Kidney glomerular epithelial cell (primary cell): ENCODE measurements around the gene NANOGP8.
"Not testable (repeated sequence)": the region's sequence is repeated elsewhere in the genome, so short reads cannot be mapped to it uniquely, and the experiment has no call there.

Experiments used
- DNase-seq: peaks from one replicate; lab custom pipeline; 2025; lab: John Stamatoyannopoulos, UW

Gene NANOGP8

DNA sequence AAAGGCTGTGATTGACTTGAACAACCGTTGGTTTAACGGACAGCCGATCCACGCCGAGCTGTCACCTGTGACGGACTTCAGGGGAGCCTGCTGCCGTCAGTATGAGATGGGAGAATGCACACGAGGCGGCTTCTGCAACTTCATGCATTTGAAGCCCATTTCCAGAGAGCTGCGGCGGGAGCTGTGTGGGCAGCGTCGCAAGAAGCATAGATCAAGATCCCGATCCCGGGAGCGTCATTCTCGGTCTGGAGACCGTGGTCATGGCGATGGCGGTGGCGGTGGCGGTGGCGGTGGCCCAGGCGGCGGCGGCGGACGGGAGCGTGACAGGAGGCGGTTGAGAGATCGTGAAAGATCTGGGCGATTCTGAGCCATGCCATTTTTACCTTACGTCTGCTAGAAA lies 7.8 kb upstream of the NANOGP8 start:
- no peak for DNase-seq

DNA sequence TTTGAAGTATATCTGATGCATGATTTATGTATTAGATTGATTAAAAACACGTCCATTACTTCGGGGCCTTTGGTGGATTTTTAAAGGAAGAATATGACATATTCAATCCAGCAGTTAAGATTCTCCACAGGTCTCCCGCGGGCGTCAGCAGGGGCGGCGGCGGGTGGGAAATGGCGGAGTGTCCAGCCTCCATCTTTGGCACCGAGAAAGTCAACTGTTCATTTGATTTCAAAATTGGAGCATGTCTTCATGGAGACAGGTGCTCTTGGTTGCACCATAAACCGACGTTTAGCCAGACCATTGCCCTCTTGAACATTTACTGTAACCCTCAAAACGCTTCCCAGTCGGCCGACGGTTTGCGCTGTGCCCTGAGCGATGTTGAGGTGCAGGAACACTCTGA lies 7.2 kb upstream of the NANOGP8 start:
- no peak for DNase-seq

DNA sequence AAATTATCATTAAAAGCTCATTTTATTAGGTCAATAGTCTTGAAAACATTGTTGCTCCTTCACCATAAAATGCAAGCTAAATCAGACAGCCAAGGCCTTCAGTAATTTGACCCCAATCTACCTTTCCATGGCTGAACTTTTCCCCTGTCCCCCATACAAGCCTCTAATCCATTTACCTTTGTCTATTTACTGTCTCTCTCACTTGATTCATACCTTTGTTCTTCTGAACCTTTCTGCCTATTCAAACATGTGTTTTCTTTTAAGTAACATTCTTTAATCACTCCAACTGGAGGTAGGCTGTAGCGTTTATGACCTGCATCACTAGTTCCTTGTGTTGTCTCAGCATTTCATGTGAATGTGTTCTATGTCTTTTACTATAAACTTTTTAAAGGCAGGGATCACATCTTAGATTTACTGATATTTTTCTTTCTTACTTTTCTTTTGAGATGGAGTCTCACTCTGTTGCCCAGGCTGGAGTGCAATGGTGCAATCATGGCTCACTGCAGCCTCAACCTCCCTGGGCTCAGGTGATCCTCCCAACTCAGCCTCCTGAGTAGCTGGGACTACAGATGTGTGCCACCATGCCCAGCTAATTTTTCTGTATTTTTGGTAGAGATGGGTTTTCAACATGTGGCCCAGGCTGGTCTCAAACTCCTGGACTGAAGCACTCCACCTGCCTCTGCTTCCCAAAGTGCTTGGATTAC lies 5.2 kb upstream of the NANOGP8 start:
- no peak for DNase-seq

DNA sequence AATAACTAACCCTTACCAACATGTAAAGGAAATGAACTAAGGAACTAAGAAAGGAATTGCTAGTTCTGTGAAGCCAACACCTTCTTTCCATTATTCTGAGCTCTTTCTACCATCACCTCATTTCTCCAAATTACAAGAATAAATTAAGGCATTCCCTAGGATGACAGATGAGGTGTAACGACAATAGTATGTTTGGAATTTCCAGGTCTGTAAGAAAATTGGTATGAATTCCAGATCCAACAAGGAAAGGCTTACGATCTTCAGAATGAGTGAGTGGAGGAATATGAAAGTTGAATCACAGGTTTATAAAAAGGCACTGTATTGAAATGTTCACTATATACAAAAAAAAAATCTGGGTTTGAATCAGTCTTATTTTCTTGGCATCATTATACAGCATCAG lies 4.5 kb upstream of the NANOGP8 start:
- no peak for DNase-seq

DNA sequence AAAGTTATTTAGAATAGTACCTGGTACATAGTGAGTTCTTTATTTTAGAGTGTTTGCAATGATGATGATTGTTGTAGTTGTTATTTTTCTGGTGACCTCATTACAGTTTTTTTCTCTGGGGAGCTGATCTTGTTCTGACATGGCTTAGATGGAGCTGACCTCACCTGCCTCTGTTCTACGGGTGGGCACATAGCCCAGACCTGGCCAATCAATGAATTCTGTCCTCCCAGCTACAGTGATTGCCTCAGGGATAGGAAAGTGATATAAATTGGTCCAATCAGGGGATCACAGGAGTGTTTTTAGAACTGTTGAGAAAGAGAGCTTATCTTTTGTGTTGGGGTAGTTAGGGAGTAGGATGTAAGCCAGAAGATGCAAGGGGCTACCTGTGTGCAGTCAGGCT lies 3.2 kb upstream of the NANOGP8 start:
- DNase-seq, result no peak

DNA sequence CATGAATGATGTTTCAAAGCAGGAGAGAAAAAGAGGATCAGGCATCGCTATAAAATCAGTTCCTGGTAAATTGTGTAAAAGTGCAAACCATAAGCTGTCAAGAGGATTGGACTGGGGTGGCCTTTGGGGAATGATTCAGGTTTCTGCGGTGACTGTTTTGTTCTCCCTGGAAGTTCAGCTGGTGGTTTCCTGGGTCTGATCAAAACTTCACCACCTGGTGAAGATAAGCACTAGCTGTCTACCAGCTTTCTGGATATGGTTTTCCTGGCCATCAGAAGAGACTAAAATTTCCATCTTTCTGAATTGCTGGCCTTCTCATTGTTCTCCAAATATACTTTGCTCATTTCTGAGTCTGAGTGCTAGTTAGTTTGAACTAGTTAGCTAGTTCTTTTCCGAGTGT lies 2.7 kb upstream of the NANOGP8 start:
- no peak for DNase-seq

DNA sequence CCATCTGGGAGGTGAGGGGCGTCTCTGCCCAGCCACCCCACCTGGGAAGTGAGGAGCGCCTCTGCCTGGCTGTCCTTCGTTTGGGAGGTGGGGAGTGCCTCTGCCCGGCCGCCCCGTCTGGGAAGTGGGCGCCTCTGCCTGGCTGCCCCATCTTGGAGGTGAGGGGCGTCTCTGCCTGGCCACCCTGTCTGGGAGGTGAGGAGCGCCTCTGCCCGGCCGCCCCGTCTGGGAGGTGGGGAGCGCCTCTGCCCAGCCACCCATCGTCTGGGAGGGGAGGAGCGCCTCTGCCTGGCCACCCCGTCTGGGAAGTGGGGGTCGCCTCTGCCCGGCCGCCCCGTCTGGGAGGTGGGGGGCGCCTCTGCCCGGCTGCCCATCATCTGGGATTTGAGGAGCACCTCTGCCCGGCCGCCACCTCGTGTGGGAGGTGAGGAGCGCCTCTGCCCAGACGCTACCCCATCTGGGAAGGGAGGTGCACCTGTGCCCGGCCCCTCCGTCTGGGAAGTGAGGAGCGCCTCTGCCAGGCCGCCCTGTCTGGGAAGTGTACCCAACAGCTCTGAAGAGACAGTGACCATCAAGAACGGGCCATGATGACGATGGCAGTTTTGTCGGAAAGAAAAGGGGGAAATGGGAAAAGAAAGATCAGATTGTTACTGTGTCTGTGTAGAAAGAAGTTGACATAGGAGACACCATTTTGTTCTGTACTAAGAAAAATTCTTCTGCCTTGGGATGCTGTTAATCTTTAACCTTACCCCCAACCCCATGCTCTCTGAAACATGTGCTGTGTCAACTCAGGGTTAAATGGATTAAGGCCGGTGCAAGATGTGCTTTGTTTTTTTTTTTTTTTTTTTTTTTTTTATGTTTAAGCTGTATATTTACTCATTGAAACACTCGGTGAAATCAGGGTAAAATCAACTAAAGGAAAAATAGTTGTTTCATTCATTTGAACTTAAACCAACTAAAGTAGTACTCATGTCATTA lies 2.4 kb downstream of the NANOGP8 start:
- not testable (repeated sequence) for DNase-seq

DNA sequence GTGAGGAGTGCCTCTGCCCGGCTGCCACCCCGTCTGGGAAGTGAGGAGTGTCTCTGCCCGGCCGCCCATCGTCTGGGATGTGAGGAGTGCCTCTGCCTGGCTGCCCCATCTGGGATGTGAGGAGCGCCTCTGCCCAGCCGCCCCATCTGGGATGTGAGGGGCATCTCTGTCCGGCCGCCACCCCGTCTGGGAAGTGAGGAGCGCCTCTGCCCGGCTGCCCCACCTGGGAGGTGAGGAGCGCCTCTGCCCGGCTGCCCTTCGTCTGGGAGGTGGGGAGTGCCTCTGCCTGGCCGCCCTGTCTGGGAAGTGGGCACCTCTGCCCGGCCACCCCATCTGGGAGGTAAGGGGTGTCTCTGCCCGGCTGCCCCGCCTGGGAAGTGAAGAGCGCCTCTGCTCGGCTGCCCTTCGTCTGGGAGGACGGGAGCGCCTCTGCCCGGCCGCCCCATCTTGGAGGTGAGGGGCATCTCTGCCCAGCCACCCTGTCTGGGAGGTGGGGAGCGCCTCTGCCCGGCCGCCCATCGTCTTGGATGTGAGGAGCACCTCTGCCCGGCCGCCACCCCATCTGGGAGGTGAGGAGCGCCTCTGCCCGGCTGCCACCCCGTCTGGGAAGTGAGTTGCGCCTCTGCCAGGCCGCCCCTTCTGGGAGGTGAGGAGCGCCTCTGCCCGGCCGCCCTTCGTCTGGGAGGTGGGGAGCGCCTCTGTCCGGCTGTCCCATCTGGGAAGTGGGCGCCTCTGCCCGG lies 3.3 kb downstream of the NANOGP8 start:
- DNase-seq, result not testable (repeated sequence)

DNA sequence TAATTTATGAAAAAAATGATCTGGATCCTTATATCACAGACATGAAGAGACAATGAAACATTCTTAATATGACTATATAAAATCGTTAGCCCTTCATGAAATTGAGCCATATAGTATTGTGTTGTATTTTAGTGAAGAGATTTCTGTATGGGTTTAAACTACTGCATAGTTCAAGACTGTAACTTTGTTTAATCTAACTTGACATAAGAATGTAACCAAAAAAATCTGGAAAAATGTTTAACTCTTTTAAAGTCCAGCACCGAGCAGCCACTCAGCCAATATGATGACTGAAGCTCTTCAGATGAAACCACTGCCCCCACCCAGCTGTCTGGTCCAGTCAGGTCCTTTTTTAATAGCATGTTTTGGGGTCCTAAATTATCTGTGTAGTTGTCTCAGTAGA lies 4.9 kb downstream of the NANOGP8 start:
- no peak for DNase-seq

DNA sequence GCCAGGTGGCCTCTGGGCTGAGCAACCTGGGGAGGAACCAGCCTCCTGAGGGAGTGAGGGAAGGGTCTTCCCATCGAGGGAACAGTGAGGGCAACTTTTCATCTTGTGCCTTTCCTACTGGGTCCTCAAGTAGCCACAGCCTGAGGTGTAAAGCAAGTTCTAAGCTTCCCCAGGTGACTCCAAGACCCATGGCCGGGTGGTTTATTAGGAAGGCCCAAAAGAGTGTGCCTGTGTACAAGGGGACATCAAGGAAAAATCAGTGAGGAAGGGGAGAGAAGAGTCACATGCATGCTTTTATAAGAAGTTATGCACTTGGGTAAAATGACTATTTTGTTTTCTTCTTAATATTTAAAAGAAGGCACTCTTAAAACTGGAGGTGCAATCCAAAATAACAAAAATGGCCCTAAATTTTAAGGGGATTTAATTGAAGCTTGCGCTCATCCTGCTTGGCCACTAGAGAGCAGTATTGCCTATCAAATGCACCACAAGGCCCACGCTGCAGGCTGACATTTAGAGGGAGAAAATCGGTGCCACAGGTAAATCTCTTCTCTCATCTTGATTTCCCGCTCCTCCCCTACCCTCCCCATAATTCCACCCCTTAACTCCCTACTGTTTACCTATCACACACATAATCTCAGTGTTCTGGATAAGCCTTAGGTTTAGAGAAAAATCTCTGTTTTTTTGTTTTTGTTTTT lies 6.7 kb downstream of the NANOGP8 start:
- peak; percentile 8 for DNase-seq

DNA sequence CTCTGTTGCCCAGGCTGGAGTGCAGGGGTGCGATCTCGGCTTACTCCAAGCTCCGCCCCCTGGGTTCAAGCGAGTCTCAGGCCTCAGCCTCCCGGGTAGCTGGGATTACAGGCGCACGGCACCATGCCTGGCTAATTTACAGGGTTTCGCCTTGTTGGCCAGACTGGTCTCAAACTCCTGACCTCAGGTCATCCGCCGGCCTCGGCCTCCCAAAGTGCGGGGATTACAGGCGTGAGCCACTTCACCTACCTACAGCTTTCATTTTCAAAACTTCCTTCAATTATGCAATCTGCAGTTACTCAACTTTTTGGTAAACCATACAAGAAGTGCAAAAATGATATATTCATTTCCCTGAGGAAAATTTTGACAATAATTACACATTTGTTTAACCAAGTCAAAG lies 14.0 kb downstream of the NANOGP8 start:
- no peak for DNase-seq

DNA sequence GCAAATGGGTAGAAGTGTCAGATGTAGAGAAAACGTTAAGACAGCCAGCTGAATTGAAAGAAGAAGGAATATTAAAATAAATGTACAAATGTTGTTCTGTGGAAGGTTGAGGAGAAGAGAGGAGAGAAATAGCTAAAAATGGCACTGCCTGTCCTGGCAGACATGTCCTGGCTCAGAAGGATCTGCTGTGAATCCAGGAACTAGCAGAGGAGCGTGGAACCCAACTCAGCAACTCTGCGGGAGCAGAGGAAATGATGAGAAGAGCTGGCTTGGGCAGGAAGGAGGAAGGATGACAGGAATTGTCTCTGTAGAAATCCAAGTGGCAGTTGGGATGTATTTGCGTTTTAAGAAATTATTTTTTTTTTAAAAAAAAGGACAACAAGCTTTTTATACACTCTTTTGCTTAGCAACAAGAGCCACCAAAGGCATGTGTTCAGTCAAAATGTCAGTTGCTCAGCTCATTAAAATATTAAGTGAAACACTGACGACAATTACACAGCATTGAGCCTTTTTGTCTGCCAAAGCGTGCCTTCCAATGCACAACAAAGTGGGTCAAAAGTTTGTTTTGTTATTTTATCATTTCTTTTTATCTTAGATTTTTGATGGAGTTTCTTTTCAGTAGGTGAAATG lies 16.1 kb downstream of the NANOGP8 start:
- no peak for DNase-seq

DNA sequence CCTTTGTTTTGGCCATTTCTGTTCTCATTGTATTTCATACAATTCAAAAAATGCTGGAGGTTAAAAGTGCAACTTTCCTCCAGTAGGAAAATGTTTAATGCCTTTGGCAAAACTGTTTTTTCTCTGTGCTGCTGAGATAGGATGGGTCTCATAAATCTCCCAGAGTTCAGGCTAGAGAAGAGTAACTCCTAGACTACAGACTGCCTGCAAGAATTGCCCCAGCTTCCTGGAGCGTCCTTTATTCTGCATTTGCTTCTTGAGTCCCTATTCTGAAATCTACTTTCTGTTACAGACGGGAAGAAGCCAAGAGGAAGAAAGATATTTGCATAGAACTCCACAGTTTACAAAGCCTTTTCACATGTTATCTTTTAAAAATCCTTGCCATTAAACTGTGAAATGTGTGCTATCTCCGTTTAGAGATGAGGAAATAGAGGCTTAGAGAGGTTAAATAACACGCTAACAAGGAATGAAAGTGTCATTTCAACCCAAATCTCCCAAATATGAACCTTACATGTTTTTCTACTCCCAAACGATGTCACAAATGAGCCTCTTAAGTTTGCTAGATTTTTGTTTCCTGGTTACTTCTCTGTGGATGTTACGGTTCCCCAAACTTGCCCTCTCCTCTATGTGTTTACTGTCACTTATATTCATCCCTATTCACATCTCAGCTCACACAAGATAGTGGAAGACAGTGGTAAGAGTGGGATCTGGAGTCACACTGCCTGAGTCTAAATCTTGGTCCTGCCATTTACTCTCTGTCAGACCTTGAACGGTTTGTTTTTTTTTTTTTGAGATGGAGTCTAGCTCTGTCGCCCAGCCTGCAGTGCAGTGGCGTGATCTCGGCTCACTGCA lies 17.4 kb downstream of the NANOGP8 start:
- no peak for DNase-seq

DNA sequence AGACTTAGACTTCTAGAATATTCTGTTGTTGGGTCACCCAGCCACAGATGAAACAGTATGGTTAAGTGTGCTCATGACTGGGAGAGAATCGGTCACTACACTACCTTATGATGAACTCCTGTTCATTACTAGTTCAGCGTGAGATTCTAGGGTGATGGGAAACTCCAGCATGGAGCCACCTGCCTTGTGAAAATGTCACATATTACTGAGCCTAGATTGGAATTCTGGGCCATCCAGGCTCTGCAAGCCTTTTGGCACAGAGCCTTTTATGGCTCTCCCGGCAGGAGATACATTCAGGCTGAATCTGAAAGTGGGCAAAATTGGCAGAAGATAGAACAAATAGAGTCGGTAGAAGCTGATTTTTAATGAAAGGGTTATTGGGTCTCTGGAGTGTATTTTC lies 19.0 kb downstream of the NANOGP8 start:
- DNase-seq, result no peak

DNA sequence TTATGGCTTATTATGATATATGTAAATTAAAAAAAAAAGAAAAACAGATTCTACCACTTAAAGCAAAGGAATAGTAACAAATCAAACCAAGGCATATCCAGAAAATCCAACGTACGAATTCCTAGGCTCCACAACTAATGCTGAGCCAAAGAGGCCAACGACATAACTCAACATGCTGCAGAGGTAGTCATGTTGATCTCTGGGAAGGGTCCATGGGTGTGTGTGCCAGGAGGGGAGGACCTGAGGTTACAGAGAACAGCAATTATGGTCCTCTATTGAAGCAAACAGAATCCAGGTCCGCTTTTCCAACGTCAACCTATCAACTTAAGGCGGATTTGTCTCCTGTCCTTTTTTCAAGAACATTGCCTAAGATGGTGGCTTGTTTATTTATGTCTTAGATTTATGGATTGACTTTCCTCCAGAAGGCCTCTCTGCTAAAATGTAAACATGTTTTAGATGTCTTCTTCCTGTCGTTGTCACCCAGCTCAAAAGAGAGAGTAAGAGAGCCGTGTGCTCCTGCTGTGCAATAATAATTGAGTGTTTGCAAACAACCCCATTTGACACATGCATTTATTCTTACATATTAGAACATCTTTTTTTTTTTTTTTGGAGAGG lies 20.4 kb downstream of the NANOGP8 start:
- DNase-seq, result no peak

DNA sequence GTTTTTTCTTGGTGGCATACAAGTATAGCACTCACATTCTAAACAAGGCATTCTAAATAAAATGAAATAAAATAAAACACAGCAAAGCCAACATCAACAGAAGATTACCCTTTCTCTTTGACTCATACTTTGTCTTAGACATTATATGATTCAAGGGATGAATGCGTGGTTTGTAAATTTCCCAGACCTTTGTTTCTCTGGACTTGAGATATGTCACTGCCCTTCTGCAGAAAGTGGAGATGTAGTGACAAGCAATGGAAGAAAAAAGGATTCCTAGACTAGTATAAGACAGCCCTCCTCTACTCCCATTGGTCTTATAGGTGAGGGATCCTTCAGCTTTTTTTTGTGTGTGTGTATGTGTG lies 22.4 kb downstream of the NANOGP8 start:
- DNase-seq, result no peak

DNA sequence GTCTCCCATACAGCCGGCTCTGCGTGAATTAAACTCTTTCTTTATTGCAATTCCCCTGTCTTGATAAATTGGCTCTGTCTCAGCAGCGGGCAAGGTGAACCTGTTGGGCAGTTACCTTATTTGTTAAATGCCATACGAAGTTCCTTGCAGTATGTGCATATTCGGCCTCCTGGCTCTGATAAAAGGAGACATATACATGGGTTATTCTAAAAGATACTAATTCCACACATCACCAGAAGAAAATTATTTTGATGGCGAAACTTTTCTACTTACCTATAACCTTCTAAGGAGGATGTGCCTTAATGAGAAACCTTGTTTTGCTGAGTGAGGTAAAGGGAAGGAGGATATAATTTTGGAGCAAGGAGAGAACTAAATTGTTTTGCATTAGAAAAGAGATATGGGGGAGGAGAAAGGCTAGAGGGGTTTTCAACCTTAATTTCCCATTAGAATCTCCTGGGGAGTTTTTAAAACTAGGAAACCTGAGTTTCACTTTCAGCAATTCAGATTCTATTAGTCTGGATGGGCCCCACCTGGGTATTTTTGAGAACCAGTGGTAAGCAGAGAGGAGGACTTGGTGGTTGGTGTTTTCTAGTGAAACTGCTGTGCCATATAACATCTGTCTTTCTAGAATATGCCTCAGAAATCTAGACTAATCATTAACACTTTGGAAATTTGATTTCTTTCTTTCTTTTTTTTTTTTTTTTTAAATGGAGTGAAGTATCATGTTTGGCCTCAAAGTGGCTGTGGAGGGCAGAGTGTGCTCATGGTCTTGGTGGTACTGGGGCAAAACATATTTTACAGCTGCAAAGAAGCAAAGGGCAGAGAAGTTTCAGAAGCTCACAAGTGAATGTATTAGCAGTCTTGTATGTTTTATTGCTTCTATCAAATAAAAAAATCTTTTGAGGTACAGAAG lies 23.0 kb downstream of the NANOGP8 start:
- no peak for DNase-seq

DNA sequence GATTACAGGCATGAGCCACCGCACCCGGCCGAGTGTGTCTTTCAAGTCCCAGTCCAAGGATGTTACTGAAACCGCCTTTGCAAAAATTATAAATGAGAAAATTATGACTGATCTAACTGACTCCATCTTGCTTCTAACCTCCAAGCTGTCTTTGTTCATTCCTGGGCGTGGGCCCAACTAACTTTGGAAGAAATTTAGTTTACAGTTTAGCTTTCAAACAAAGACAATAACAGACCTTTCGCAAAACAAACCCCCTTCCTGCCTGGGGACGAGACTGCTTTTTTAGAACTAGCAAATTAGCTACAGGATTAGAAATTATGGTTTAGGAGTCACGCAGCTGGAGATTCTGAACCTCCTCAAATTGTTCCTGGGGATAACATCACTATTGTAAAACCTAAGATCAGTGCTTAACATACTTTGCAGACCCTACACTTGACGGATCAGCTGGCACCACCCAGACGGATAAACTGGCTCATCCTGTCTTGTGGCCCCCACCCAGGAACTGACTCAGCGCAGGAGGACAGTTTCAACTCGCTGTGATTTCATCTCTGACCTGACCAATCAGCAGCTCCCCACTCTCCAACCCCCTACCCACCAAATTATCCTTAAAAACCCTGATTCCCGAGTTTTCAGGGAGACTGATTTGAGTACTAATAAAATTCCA lies 23.8 kb downstream of the NANOGP8 start:
- DNase-seq, result no peak

DNA sequence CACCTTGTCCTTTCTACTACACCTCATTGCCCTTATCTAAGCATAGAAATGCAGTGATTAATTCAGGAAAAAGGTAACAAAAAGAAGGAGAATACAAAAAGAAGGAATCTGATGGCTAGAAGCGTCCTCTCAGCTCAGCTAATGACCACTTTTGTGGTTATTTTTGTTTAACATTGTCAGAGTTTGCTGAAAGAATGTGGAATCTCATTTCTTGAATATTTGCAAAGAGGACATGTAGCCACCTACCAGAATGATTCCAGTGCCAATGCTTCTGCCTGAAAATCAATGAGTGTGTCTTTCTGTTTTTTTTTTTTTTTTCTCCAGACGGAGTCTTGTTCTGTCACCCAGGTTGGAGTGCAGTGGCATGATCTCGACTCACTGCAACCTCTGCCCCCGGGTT lies 24.5 kb downstream of the NANOGP8 start:
- DNase-seq, result no peak
